AG09319 (cell line): ENCODE measurements around the gene CDY2B.
"Not testable (repeated sequence)": the region's sequence is repeated elsewhere in the genome, so short reads cannot be mapped to it uniquely, and the experiment has no call there.

Source experiments
- DNase-seq: peaks from one replicate; pipeline ENCODE4 v3.0.0-alpha.2; 2010; ENCODE audit warnings: low read depth; ENCODE audit errors: extremely low read depth

The CDY2B gene

GRCh38 chrY:17880120-17880519, at the start of gene CDY2B:
TSS of gene CDY2B (minus strand) at chrY:17880220. CDS start at chrY:17879892, 328 bp downstream.
- not testable (repeated sequence) for DNase-seq

- DNase-seq, result not testable (repeated sequence)
These were observed 28.0 kb upstream of the CDY2B start for GRCh38 chrY:17908009-17908408.

- not testable (repeated sequence) for DNase-seq
These were observed 27.3 kb upstream of the CDY2B start for GRCh38 chrY:17907351-17907750.

- not testable (repeated sequence) for DNase-seq
These were observed 1.7 kb upstream of the CDY2B start for GRCh38 chrY:17881697-17882096.

GRCh38 chrY:17876767-17877166, 3.3 kb downstream of the CDY2B start:
- DNase-seq, result not testable (repeated sequence)

GRCh38 chrY:17875401-17875800, 4.6 kb downstream of the CDY2B start:
- not testable (repeated sequence) for DNase-seq

GRCh38 chrY:17871194-17871903, 8.7 kb downstream of the CDY2B start:
- DNase-seq, result not testable (repeated sequence)

GRCh38 chrY:17870737-17871136, 9.3 kb downstream of the CDY2B start:
- DNase-seq, result not testable (repeated sequence)

GRCh38 chrY:17867850-17868249, 12.2 kb downstream of the CDY2B start:
- DNase-seq, result not testable (repeated sequence)

- DNase-seq, result not testable (repeated sequence)
These were observed 19.4 kb downstream of the CDY2B start for GRCh38 chrY:17860634-17861033.

GRCh38 chrY:17856963-17857848, 22.8 kb downstream of the CDY2B start:
- not testable (repeated sequence) for DNase-seq

- not testable (repeated sequence) for DNase-seq
These were observed 23.5 kb downstream of the CDY2B start for GRCh38 chrY:17856508-17856907.

GRCh38 chrY:17849131-17849530, 30.9 kb downstream of the CDY2B start:
- not testable (repeated sequence) for DNase-seq

GRCh38 chrY:17832149-17832548, 47.9 kb downstream of the CDY2B start:
- not testable (repeated sequence) for DNase-seq
